Transverse colon (tissue), 4 donors: Measurements from ENCODE around the gene NEK9. TPM values are rescaled to one million over a fixed set of nuclear protein-coding genes. Genes with fewer than 3 reads are reported as not detected.

ENCODE experiments used
- DNase-seq: peaks from one replicate; pipeline ENCODE4 v3.0.0-alpha.2; 2019
- H3K27ac ChIP-seq, 4 donors: fragments of 200-600 bp; sonication (generic); 2 replicates each; pipeline ENCODE4 v1.5.1; 2016 to 2018; ENCODE audit warnings: inconsistent platforms in 4 of 4
- H3K27me3 ChIP-seq: fragments of 200-600 bp; sonication (generic); 2 replicates; pipeline ENCODE4 v1.5.1; 2017; ENCODE audit warnings: inconsistent platforms
- H3K36me3 ChIP-seq, 4 donors: fragments of 200-600 bp; sonication (generic); 2 replicates each; pipeline ENCODE4 v1.5.1; 2017 to 2019; ENCODE audit warnings: inconsistent platforms in 4 of 4
- H3K4me1 ChIP-seq, 4 donors: fragments of 200-600 bp; sonication (generic); 2 replicates each; pipeline ENCODE4 v1.5.1; 2017 to 2020; ENCODE audit warnings: inconsistent platforms in 4 of 4
- H3K4me3 ChIP-seq, 4 donors: fragments of 200-600 bp; sonication (generic); 1 replicate in 1 of 4; 2 replicates in 3 of 4; pipeline versions ENCODE4 v1.5.1 to v1.6.1; 2017 to 2019; ENCODE audit warnings: inconsistent platforms in 4 of 4
- H3K9me3 ChIP-seq, 2 donors: fragments of 200-600 bp; sonication (generic); 2 replicates each; pipeline ENCODE4 v1.5.1; 2017 to 2019; ENCODE audit warnings: inconsistent platforms in 2 of 2
- EP300 ChIP-seq: sonication (generic); formaldehyde crosslinking; IDR thresholded peaks from one replicate; pipeline ENCODE4 v1.6.1; 2017; ENCODE audit warnings: antibody characterized with exemption, low read depth
- POLR2A ChIP-seq: fragments of 450-650 bp; IDR thresholded peaks from one replicate; pipeline ENCODE4 v1.6.1; 2016; ENCODE audit warnings: antibody characterized with exemption, mild to moderate bottlenecking, moderate library complexity
- POLR2AphosphoS5 ChIP-seq, 3 donors: sonication (generic); formaldehyde crosslinking; IDR thresholded peaks; one replicate each; pipeline ENCODE4 v1.6.1; 2016; ENCODE audit warnings: antibody characterized with exemption in 3 of 3
- WGBS, 2 donors: methylation state at CpG; one replicate each; pipeline ENCODE4 v1.1.5; 2018; ENCODE audit warnings: low coverage in 1 of 2; 5-methylcytosine and 5-hydroxymethylcytosine counted together
- in situ Hi-C, 4 donors: fragments of 200-750 bp; cut with MboI; loops; one replicate each; pipeline versions ENCODE4 v1.15.0 to v1.15.1; 2017; ENCODE audit warnings: low sequenced_read_pairs in 3 of 4, low pct_ligation_motif_present in 1 of 4, low pct_unique_long_range_greater_than_20kb in 1 of 4
- intact Hi-C: fragments of 100-400 bp; cut with DNase I; formaldehyde crosslinking; loops from one replicate; pipeline ENCODE4 v1.15.1; 2023; ENCODE audit warnings: low total_unique reads
- total RNA-seq, 4 donors: library from RNA; depleted of rRNA; stranded (reverse); fragments of >200 nt; gene quantifications; one replicate each; pipeline ENCODE4 v1.1.0, GENCODE V29; 2016
- TF ChIP-seq, protein P1 (sequence below), 5 experiments: fragments of 200-600 bp in 3 of 5; fragments of 450-650 bp in 2 of 5; sonication (generic) in 3 of 5; IDR thresholded peaks; 1 replicate in 2 of 5; 2 replicates in 3 of 5; pipeline ENCODE4 v1.5.1; 2016 to 2017; ENCODE audit warnings: antibody characterized with exemption in 5 of 5, inconsistent platforms in 3 of 5, mild to moderate bottlenecking in 2 of 5, moderate library complexity in 1 of 5

NEK9 gene
- total RNA-seq, 4 donors from 2014 or later: 24.4 to 121 (median 53.4) TPM

DNA sequence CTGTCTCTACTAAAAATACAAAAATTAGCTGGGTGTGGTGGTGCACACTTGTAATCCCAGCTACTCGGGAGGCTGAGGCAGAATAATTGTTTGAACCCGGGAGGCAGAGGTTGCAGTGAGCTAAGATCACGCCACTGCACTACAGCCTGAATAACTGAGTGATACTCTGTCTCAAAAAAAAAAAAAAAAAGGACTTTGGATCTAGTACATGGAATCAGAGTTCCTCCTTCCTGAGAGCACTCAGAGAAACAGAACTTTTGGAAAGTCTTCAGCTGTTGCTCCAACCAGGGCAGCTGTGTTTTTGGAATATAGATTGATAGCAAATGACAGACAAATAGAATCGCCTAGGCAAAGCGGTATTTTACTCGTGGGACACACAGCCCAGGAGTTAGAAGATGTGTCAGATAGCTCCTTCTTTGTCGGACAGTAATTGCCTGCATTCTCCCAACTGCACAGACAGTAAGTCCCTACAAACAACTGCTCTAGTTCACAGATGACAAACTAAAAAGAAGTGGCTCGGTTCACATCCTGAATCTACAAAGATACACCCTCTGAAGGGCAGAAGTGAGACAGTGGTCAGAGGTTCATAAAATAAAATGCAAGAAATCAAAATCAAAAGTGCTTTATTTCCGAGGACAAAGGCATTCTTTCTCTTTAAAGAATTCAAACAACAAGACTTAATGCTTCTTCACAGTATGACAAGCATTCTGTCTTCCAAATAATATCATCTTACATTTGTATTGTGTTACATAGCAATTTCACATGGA lies 17.1 kb upstream of the NEK9 start:
- in situ Hi-C loops (loop anchor here in 2 of 4 donors (25.0 kb wide), 1 partner anchor 343 kb away; no protein-coding TSS in a partner anchor), intact Hi-C loops (no loop called here)
- peaks cover 16 to 84% (median 29%) of the 10 kb centered on the region in 4 donors for H3K4me1 ChIP-seq
- H3K4me3 ChIP-seq: no peak overlapping the region
- H3K27ac ChIP-seq: peak overlapping the region; percentile 43 to 88 (median 61)
- no peaks in the 10 kb centered on the region for H3K9me3 ChIP-seq
- TF ChIP-seq EP300 (no peak), POLR2A (no peak), POLR2AphosphoS5 (IDR thresholded peaks at IDR 0.05) (no peak)
- no peak for DNase-seq
- WGBS, 2 donors: 78 to 90% methylated on average over 9 of the region's 9 CpGs
- H3K27me3 ChIP-seq: no peaks in the 10 kb centered on the region
- peaks cover 0 to 12% (median 0%) of the 10 kb centered on the region in 4 donors for H3K36me3 ChIP-seq

DNA sequence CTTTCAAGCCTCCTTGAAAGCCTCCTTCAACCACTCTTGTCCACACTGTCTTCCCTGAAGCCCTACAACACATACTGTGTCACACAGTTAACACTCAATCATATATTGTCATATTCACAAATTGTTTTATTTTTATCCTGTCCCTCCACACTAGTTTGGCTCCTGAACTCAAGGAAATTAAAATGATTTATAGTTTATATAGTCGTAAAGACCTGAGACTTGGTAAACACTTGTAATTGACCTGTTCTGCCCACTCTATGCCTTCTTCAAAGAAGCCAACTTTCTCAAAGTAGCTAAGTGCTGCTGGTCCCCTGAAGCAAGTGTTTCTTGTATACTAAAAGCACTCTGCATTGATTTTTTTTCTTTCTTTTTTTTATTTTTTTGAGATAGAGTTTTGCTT lies 15.6 kb upstream of the NEK9 start:
- TF ChIP-seq, protein P1, sequence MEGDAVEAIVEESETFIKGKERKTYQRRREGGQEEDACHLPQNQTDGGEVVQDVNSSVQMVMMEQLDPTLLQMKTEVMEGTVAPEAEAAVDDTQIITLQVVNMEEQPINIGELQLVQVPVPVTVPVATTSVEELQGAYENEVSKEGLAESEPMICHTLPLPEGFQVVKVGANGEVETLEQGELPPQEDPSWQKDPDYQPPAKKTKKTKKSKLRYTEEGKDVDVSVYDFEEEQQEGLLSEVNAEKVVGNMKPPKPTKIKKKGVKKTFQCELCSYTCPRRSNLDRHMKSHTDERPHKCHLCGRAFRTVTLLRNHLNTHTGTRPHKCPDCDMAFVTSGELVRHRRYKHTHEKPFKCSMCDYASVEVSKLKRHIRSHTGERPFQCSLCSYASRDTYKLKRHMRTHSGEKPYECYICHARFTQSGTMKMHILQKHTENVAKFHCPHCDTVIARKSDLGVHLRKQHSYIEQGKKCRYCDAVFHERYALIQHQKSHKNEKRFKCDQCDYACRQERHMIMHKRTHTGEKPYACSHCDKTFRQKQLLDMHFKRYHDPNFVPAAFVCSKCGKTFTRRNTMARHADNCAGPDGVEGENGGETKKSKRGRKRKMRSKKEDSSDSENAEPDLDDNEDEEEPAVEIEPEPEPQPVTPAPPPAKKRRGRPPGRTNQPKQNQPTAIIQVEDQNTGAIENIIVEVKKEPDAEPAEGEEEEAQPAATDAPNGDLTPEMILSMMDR (IDR thresholded peaks at IDR 0.05): no peak
- TF ChIP-seq EP300: no peak
- TF ChIP-seq POLR2A: no peak
- TF ChIP-seq POLR2AphosphoS5 (IDR thresholded peaks at IDR 0.05): no peak
- DNase-seq: no peak
- intact Hi-C loops: no loop called here
- Histone ChIP-seq H3K36me3 (peaks cover 0 to 12% (median 0%) of the 10 kb centered on the region in 4 donors), H3K4me3 (no peak overlapping the region), H3K9me3 (no peaks in the 10 kb centered on the region), H3K27ac (peak overlapping the region; percentile 46 to 88 (median 63)), H3K4me1 (peaks cover 25 to 87% (median 29%) of the 10 kb centered on the region in 4 donors), H3K27me3 (no peaks in the 10 kb centered on the region)
- WGBS, 2 donors: 13 to 14% methylated on average over 1 of the region's 1 CpG
- in situ Hi-C loops: loop anchor here in 2 of 4 donors (25.0 kb wide), 1 partner anchor 345 kb away; no protein-coding TSS in a partner anchor

DNA sequence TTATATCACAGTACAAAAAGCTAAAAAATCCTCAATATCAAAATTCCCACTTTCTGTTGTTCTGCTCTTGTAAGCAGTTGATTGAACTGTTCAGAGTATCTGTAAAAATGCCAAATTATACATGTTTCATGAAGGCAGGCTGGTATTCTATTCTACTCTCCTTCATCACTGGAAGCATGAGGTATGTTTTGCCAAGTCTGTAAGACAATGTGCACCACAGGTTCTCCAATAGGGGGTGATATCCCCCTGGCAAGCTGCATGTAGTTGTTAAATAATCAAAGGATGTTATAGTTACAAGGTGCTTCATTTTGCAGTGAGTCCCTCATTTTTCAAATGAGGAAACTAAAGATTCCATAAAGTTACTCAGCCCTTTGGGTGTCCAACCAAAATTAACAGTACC lies 15.1 kb upstream of the NEK9 start:
- Histone ChIP-seq H3K4me1 (peaks cover 25 to 83% (median 29%) of the 10 kb centered on the region in 4 donors), H3K27ac (peak overlapping the region; percentile 46 to 88 (median 63)), H3K27me3 (no peaks in the 10 kb centered on the region), H3K36me3 (peaks cover 0 to 12% (median 0%) of the 10 kb centered on the region in 4 donors), H3K9me3 (no peaks in the 10 kb centered on the region), H3K4me3 (no peak overlapping the region)
- DNase-seq: no peak
- in situ Hi-C loops: loop anchor here in 2 of 4 donors (25.0 kb wide), 1 partner anchor 345 kb away; no protein-coding TSS in a partner anchor
- intact Hi-C loops: no loop called here
- TF ChIP-seq, protein P1 (IDR thresholded peaks at IDR 0.05): peak in 4 of 5 experiments; percentile 19 to 36 (median 31)
- TF ChIP-seq POLR2A: no peak
- no peak for TF ChIP-seq EP300
- TF ChIP-seq POLR2AphosphoS5 (IDR thresholded peaks at IDR 0.05): no peak

DNA sequence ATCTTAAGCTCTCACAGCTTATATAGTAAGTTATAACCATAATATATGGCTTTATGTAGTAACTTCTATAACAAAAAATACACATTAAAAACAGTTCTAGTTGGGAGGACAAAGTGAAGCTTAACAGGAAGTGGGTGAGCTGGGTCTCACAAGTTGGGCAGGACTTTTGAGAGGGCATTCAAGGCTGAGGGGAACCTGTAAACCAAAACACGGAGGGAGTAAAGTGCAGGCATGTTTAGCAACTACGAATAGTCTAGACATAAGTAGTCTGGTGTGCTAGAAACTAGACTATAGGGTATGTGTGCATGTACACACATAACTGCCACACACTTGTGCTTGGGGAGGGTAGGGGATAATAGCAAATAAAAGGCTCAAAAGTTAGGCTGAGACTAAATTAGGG lies 14.2 kb upstream of the NEK9 start:
- no peaks in the 10 kb centered on the region for H3K27me3 ChIP-seq
- no peak for TF ChIP-seq POLR2A
- TF ChIP-seq, protein P1 (IDR thresholded peaks at IDR 0.05): no peak
- no peak for TF ChIP-seq EP300
- TF ChIP-seq POLR2AphosphoS5 (IDR thresholded peaks at IDR 0.05): no peak
- no peak for DNase-seq
- 52 to 54% methylated on average over 2 of the region's 2 CpGs for WGBS, 2 donors
- H3K27ac ChIP-seq: peak overlapping the region in 2 of 4 donors; percentile 0 to 26
- intact Hi-C loops: no loop called here
- peaks cover 25 to 74% (median 27%) of the 10 kb centered on the region in 4 donors for H3K4me1 ChIP-seq
- peaks cover 0 to 12% (median 0%) of the 10 kb centered on the region in 4 donors for H3K36me3 ChIP-seq
- no peaks in the 10 kb centered on the region for H3K9me3 ChIP-seq
- no peak overlapping the region for H3K4me3 ChIP-seq
- in situ Hi-C loops: loop anchor here in 2 of 4 donors (25.0 kb wide), 1 partner anchor 346 kb away; no protein-coding TSS in a partner anchor
